Thoracic aorta (tissue), 2 donors: ENCODE results near the gene LAMA5. TPM values are rescaled to one million over a fixed set of nuclear protein-coding genes. Genes with fewer than 3 reads are reported as not detected.

ENCODE experiments used
- ATAC-seq: fragments of 150-250 bp; one replicate; pipeline ENCODE4 v1.8.0; 2017; ENCODE audit warnings: low read depth; ENCODE audit not compliant: insufficient number of reproducible peaks, low FRiP score
- DNase-seq: peaks from one replicate; pipeline ENCODE4 v3.0.0-alpha.2; 2020; ENCODE audit warnings: low spot score
- H3K27ac ChIP-seq, 2 donors: fragments of 200-600 bp; sonication (generic); 1 replicate in 1 of 2; 2 replicates in 1 of 2; pipeline ENCODE4 v1.5.1; 2016; ENCODE audit warnings: mild to moderate bottlenecking in 2 of 2, moderate library complexity in 2 of 2
- H3K27me3 ChIP-seq: fragments of 200-600 bp; sonication (generic); replicated peaks from 2 replicates; pipeline ENCODE4 v1.6.0; 2016; ENCODE audit warnings: mild to moderate bottlenecking; ENCODE audit not compliant: insufficient read depth
- H3K36me3 ChIP-seq: fragments of 200-600 bp; sonication (generic); one replicate; pipeline ENCODE4 v1.5.1; 2016
- H3K4me1 ChIP-seq, 2 donors: fragments of 200-600 bp; sonication (generic); 1 replicate in 1 of 2; 2 replicates in 1 of 2; pipeline versions ENCODE4 v1.5.1 to v1.6.0; 2016; ENCODE audit warnings: low read depth in 2 of 2, mild to moderate bottlenecking in 1 of 2; ENCODE audit not compliant: control insufficient read depth in 1 of 2
- H3K4me3 ChIP-seq: fragments of 200-600 bp; sonication (generic); 2 replicates; pipeline ENCODE4 v1.5.1; 2016; ENCODE audit warnings: mild to moderate bottlenecking
- H3K9me3 ChIP-seq: fragments of 200-600 bp; sonication (generic); 2 replicates; pipeline ENCODE4 v1.5.1; 2016
- CTCF ChIP-seq: fragments of 200-600 bp; sonication (generic); IDR thresholded peaks from one replicate; pipeline ENCODE4 v1.5.1; 2019; ENCODE audit warnings: antibody characterized with exemption
- total RNA-seq, 2 donors: library from RNA; depleted of rRNA; stranded (reverse); fragments of >200 nt; gene quantifications; one replicate each; pipeline versions ENCODE4 v1.1.0 to v1.2.3, GENCODE V29; 2016

Gene LAMA5
- total RNA-seq, 2 donors from 2014 or later: 289 to 333 TPM

- no peaks in the 10 kb centered on the region for H3K36me3 ChIP-seq
- H3K4me1 ChIP-seq: peaks cover 13 to 39% of the 10 kb centered on the region in 2 donors
- ATAC-seq (no peak), DNase-seq (no peak)
- TF ChIP-seq CTCF: no peak
- H3K27ac ChIP-seq: no peak overlapping the region
- H3K27me3 ChIP-seq: no peaks in the 10 kb centered on the region
- no peaks in the 10 kb centered on the region for H3K9me3 ChIP-seq
- no peak overlapping the region for H3K4me3 ChIP-seq
These were observed 14.2 kb upstream of the LAMA5 start for GRCh38 chr20:62381202-62381797.

- Histone ChIP-seq H3K4me1 (peaks cover 13 to 45% of the 10 kb centered on the region in 2 donors), H3K9me3 (no peaks in the 10 kb centered on the region), H3K27ac (peak overlapping the region in 1 of 2 donors; percentile 28), H3K36me3 (no peaks in the 10 kb centered on the region), H3K27me3 (no peaks in the 10 kb centered on the region), H3K4me3 (no peak overlapping the region)
- TF ChIP-seq CTCF: no peak
- no peak for DNase-seq
- no peak for ATAC-seq
These were observed 11.1 kb upstream of the LAMA5 start for GRCh38 chr20:62378215-62378614.

- peak overlapping the region in 1 of 2 donors; percentile 28 for H3K27ac ChIP-seq
- no peak for TF ChIP-seq CTCF
- ATAC-seq: no peak
- DNase-seq: no peak
- H3K4me3 ChIP-seq: no peak overlapping the region
- H3K4me1 ChIP-seq: peaks cover 14 to 47% of the 10 kb centered on the region in 2 donors
- no peaks in the 10 kb centered on the region for H3K27me3 ChIP-seq
- no peaks in the 10 kb centered on the region for H3K36me3 ChIP-seq
- no peaks in the 10 kb centered on the region for H3K9me3 ChIP-seq
These were observed 10.6 kb upstream of the LAMA5 start for GRCh38 chr20:62377615-62378178.

- H3K36me3 ChIP-seq: no peaks in the 10 kb centered on the region
- DNase-seq (no peak), ATAC-seq (no peak)
- no peak for TF ChIP-seq CTCF
- H3K4me1 ChIP-seq: peaks cover 20 to 52% of the 10 kb centered on the region in 2 donors
- no peak overlapping the region for H3K4me3 ChIP-seq
- no peaks in the 10 kb centered on the region for H3K27me3 ChIP-seq
- no peaks in the 10 kb centered on the region for H3K9me3 ChIP-seq
- H3K27ac ChIP-seq: peak overlapping the region; percentile 56 to 66
These were observed 10.0 kb upstream of the LAMA5 start for GRCh38 chr20:62377064-62377461.

- peaks cover 21 to 59% of the 10 kb centered on the region in 2 donors for H3K4me1 ChIP-seq
- ATAC-seq: peak; percentile 34
- peak; percentile 77 for TF ChIP-seq CTCF
- H3K27me3 ChIP-seq: no peaks in the 10 kb centered on the region
- H3K36me3 ChIP-seq: no peaks in the 10 kb centered on the region
- peak overlapping the region; percentile 23 for H3K4me3 ChIP-seq
- H3K27ac ChIP-seq: peak overlapping the region; percentile 56 to 66
- DNase-seq: no peak
- no peaks in the 10 kb centered on the region for H3K9me3 ChIP-seq
These were observed 9.3 kb upstream of the LAMA5 start for GRCh38 chr20:62376112-62377063.
